ENCODE measurements around the gene ERBIN.
"Not testable (repeated sequence)": the region's sequence is repeated elsewhere in the genome, so short reads cannot be mapped to it uniquely, and the experiment has no call there.

ERBIN gene

GRCh38 chr5:65926276-65926783, at the start of gene ERBIN:
Gene ERBIN (plus strand): TSS chr5:65926575. CDS start chr5:65992719, 66,144 bp downstream.
- DNase-seq (ENCODE audit: low read depth): peak; percentile 28

GRCh38 chr5:65876970-65877369, 49.4 kb upstream of the ERBIN start:
- DNase-seq (ENCODE audit: low read depth): no peak

- not testable (repeated sequence) for DNase-seq (ENCODE audit: low read depth)
Observed at GRCh38 chr5:65879668-65880256, 46.6 kb upstream of the ERBIN start.

GRCh38 chr5:65880496-65881072, 45.8 kb upstream of the ERBIN start:
- no peak for DNase-seq (ENCODE audit: low read depth)

- DNase-seq (ENCODE audit: low read depth): no peak
Observed at GRCh38 chr5:65882278-65882677, 44.1 kb upstream of the ERBIN start.

GRCh38 chr5:65883461-65883860, 42.9 kb upstream of the ERBIN start:
- no peak for DNase-seq (ENCODE audit: low read depth)

GRCh38 chr5:65886387-65886786, 40.0 kb upstream of the ERBIN start:
- no peak for DNase-seq (ENCODE audit: low read depth)

- DNase-seq (ENCODE audit: low read depth): not testable (repeated sequence)
Observed at GRCh38 chr5:65892024-65892423, 34.4 kb upstream of the ERBIN start.

GRCh38 chr5:65892801-65893200, 33.6 kb upstream of the ERBIN start:
- DNase-seq (ENCODE audit: low read depth): no peak

GRCh38 chr5:65893749-65894430, 32.5 kb upstream of the ERBIN start:
- no peak for DNase-seq (ENCODE audit: low read depth)

- DNase-seq (ENCODE audit: low read depth): no peak
Observed at GRCh38 chr5:65895891-65896290, 30.5 kb upstream of the ERBIN start.

GRCh38 chr5:65900746-65901145, 25.6 kb upstream of the ERBIN start:
- DNase-seq (ENCODE audit: low read depth): no peak

GRCh38 chr5:65902104-65902503, 24.3 kb upstream of the ERBIN start:
- DNase-seq (ENCODE audit: low read depth): no peak

- no peak for DNase-seq (ENCODE audit: low read depth)
Observed at GRCh38 chr5:65903581-65903980, 22.8 kb upstream of the ERBIN start.

- DNase-seq (ENCODE audit: low read depth): no peak
Observed at GRCh38 chr5:65906256-65906655, 20.1 kb upstream of the ERBIN start.

- DNase-seq (ENCODE audit: low read depth): no peak
Observed at GRCh38 chr5:65907135-65907534, 19.2 kb upstream of the ERBIN start.

GRCh38 chr5:65910711-65911110, 15.7 kb upstream of the ERBIN start:
- DNase-seq (ENCODE audit: low read depth): no peak

GRCh38 chr5:65912311-65912710, 14.1 kb upstream of the ERBIN start:
- DNase-seq (ENCODE audit: low read depth): no peak

GRCh38 chr5:65913519-65913918, 12.9 kb upstream of the ERBIN start:
- no peak for DNase-seq (ENCODE audit: low read depth)

GRCh38 chr5:65914641-65915196, 11.7 kb upstream of the ERBIN start:
- DNase-seq (ENCODE audit: low read depth): no peak

- not testable (repeated sequence) for DNase-seq (ENCODE audit: low read depth)
Observed at GRCh38 chr5:65915661-65916060, 10.7 kb upstream of the ERBIN start.

- DNase-seq (ENCODE audit: low read depth): no peak
Observed at GRCh38 chr5:65916066-65916465, 10.3 kb upstream of the ERBIN start.

- no peak for DNase-seq (ENCODE audit: low read depth)
Observed at GRCh38 chr5:65916636-65917035, 9.7 kb upstream of the ERBIN start.
